Mesendoderm (in vitro differentiated cells): ENCODE measurements around the gene CST9.

Experiments
- DNase-seq: peaks from one replicate; pipeline ENCODE4 v3.0.0; 2013
- H2AK5ac ChIP-seq: 2 replicates; pipeline ENCODE4 v1.6.1; 2013; ENCODE audit warnings: low read length, inconsistent platforms
- H2BK120ac ChIP-seq: 2 replicates; pipeline ENCODE4 v1.6.1; 2013; ENCODE audit warnings: low read depth, mild to moderate bottlenecking, low read length, moderate library complexity, mixed read lengths
- H2BK15ac ChIP-seq: replicated peaks from 2 replicates; pipeline ENCODE4 v1.6.1; 2013; ENCODE audit warnings: low read depth, mild to moderate bottlenecking, moderate library complexity
- H2BK5ac ChIP-seq: 2 replicates; pipeline ENCODE4 v1.6.1; 2013; ENCODE audit warnings: low read length, inconsistent platforms
- H3K18ac ChIP-seq: 2 replicates; pipeline ENCODE4 v1.6.1; 2013; ENCODE audit warnings: mild to moderate bottlenecking, low read length, mixed read lengths
- H3K23ac ChIP-seq: one replicate; pipeline ENCODE4 v1.6.1; 2013; ENCODE audit warnings: low read length
- H3K27ac ChIP-seq: 2 replicates; pipeline ENCODE4 v1.5.1; 2013; ENCODE audit warnings: low read depth, mild to moderate bottlenecking, inconsistent platforms, low read length, moderate library complexity
- H3K27me3 ChIP-seq: 2 replicates; pipeline ENCODE4 v1.6.1; 2013; ENCODE audit warnings: low read length, control low read depth, mild to moderate bottlenecking, inconsistent platforms; ENCODE audit not compliant: insufficient read depth, poor library complexity
- H3K36me3 ChIP-seq: 2 replicates; pipeline ENCODE4 v1.6.1; 2013; ENCODE audit warnings: low read length, inconsistent platforms; ENCODE audit not compliant: control insufficient read depth, insufficient read depth
- H3K4ac ChIP-seq: one replicate; pipeline ENCODE4 v1.6.1; 2013; ENCODE audit warnings: low read depth, mild to moderate bottlenecking, low read length, moderate library complexity
- H3K4me1 ChIP-seq: 2 replicates; pipeline ENCODE4 v1.6.1; 2013; ENCODE audit warnings: low read depth, low read length, inconsistent platforms; ENCODE audit not compliant: control insufficient read depth
- H3K4me2 ChIP-seq: 2 replicates; pipeline ENCODE4 v1.6.1; 2013; ENCODE audit warnings: low read length
- H3K4me3 ChIP-seq: 2 replicates; pipeline ENCODE4 v1.5.1; 2013; ENCODE audit warnings: mild to moderate bottlenecking, low read length
- H3K56ac ChIP-seq: one replicate; pipeline ENCODE4 v1.6.1; 2013; ENCODE audit warnings: low read length
- H3K79me1 ChIP-seq: 2 replicates; pipeline ENCODE4 v1.6.1; 2013; ENCODE audit warnings: low read length, inconsistent platforms
- H3K79me2 ChIP-seq: 2 replicates; pipeline ENCODE4 v1.6.1; 2013; ENCODE audit warnings: mild to moderate bottlenecking, low read length; ENCODE audit not compliant: control insufficient read depth, insufficient read depth
- H3K9ac ChIP-seq: 2 replicates; pipeline ENCODE4 v1.6.1; 2013; ENCODE audit warnings: low read length, inconsistent platforms
- H4K5ac ChIP-seq: one replicate; pipeline ENCODE4 v1.6.1; 2013; ENCODE audit warnings: low read length
- H4K8ac ChIP-seq: one replicate; pipeline ENCODE4 v1.6.1; 2013; ENCODE audit warnings: low read depth, mild to moderate bottlenecking, control low read depth, low read length, moderate library complexity
- WGBS: extraction: QIAGEN DNeasy Blood & Tissue Kit; methylation state at CpG from one replicate; pipeline ENCODE4 v1.1.7; 2013; ENCODE audit warnings: low lambda C conversion rate, missing lambda C conversion rate; ENCODE audit not compliant: insufficient coverage; ENCODE audit errors: extremely low coverage; 5-methylcytosine and 5-hydroxymethylcytosine counted together

CST9 gene

GRCh38 chr20:23631226-23631822 is 25.6 kb upstream of the CST9 start:
- Histone ChIP-seq H3K79me2 (no peaks in the 10 kb centered on the region), H4K5ac (no peak overlapping the region), H3K23ac (no peak overlapping the region), H3K27ac (no peak overlapping the region), H4K8ac (no peak overlapping the region), H2BK15ac (no peak overlapping the region), H3K4me2 (no peak overlapping the region), H3K4me1 (peaks cover 2% of the 10 kb centered on the region), H3K9ac (no peak overlapping the region), H2BK5ac (no peak overlapping the region), H3K18ac (no peak overlapping the region), H3K36me3 (no peaks in the 10 kb centered on the region), H2AK5ac (no peak overlapping the region), H2BK120ac (no peak overlapping the region), H3K4ac (no peak overlapping the region), H3K4me3 (no peak overlapping the region), H3K27me3 (no peaks in the 10 kb centered on the region), H3K56ac (no peak overlapping the region), H3K79me1 (no peaks in the 10 kb centered on the region)
- no peak for DNase-seq
- no CpG with 5 or more reads among the region's 9 CpGs for WGBS

- H4K8ac ChIP-seq: no peak overlapping the region
- no peak overlapping the region for H3K4me2 ChIP-seq
- no peak overlapping the region for H3K18ac ChIP-seq
- H2BK5ac ChIP-seq: no peak overlapping the region
- H3K23ac ChIP-seq: no peak overlapping the region
- H3K4ac ChIP-seq: no peak overlapping the region
- no peak overlapping the region for H2BK120ac ChIP-seq
- H4K5ac ChIP-seq: no peak overlapping the region
- H3K4me1 ChIP-seq: peaks cover 2% of the 10 kb centered on the region
- H3K9ac ChIP-seq: no peak overlapping the region
- no peak overlapping the region for H3K4me3 ChIP-seq
- H2BK15ac ChIP-seq: no peak overlapping the region
- H3K56ac ChIP-seq: no peak overlapping the region
- H3K27ac ChIP-seq: no peak overlapping the region
- no peaks in the 10 kb centered on the region for H3K36me3 ChIP-seq
- no peak overlapping the region for H2AK5ac ChIP-seq
- no peaks in the 10 kb centered on the region for H3K27me3 ChIP-seq
- DNase-seq: no peak
- WGBS: no CpG with 5 or more reads among the region's 4 CpGs
- no peaks in the 10 kb centered on the region for H3K79me2 ChIP-seq
- H3K79me1 ChIP-seq: no peaks in the 10 kb centered on the region
Measured at GRCh38 chr20:23630392-23630849, 24.7 kb upstream of the CST9 start.

- Histone ChIP-seq H3K27ac (no peak overlapping the region), H3K36me3 (no peaks in the 10 kb centered on the region), H3K4me3 (no peak overlapping the region), H4K8ac (no peak overlapping the region), H3K4ac (no peak overlapping the region), H3K56ac (no peak overlapping the region), H4K5ac (no peak overlapping the region), H3K4me1 (peaks cover 2% of the 10 kb centered on the region), H2BK15ac (no peak overlapping the region), H2BK5ac (no peak overlapping the region), H3K27me3 (no peaks in the 10 kb centered on the region), H2AK5ac (no peak overlapping the region), H3K79me2 (no peaks in the 10 kb centered on the region), H3K4me2 (no peak overlapping the region), H3K23ac (no peak overlapping the region), H2BK120ac (no peak overlapping the region), H3K9ac (no peak overlapping the region), H3K79me1 (no peaks in the 10 kb centered on the region), H3K18ac (no peak overlapping the region)
- WGBS: no CpG with 5 or more reads among the region's 12 CpGs
- no peak for DNase-seq
Measured at GRCh38 chr20:23629542-23630391, 24.1 kb upstream of the CST9 start.

GRCh38 chr20:23629017-23629541 is 23.4 kb upstream of the CST9 start:
- WGBS: no CpG with 5 or more reads among the region's 7 CpGs
- Histone ChIP-seq H2BK15ac (no peak overlapping the region), H2BK120ac (no peak overlapping the region)

GRCh38 chr20:23628402-23629016 is 22.8 kb upstream of the CST9 start:
- Histone ChIP-seq H2BK5ac (no peak overlapping the region), H3K27me3 (no peaks in the 10 kb centered on the region), H4K5ac (no peak overlapping the region), H3K56ac (peak overlapping the region; percentile 65), H3K4me2 (no peak overlapping the region), H3K23ac (no peak overlapping the region), H3K9ac (no peak overlapping the region), H3K79me1 (no peaks in the 10 kb centered on the region), H2AK5ac (no peak overlapping the region), H3K18ac (no peak overlapping the region), H3K4me3 (no peak overlapping the region), H2BK120ac (no peak overlapping the region), H4K8ac (no peak overlapping the region), H3K79me2 (no peaks in the 10 kb centered on the region), H3K4ac (no peak overlapping the region), H3K4me1 (peaks cover 2% of the 10 kb centered on the region), H3K27ac (no peak overlapping the region), H3K36me3 (no peaks in the 10 kb centered on the region), H2BK15ac (no peak overlapping the region)
- no CpG with 5 or more reads among the region's 6 CpGs for WGBS
- no peak for DNase-seq

More at GRCh38 chr20:23629017-23629541, 23.4 kb upstream of the CST9 start:
- Histone ChIP-seq H3K9ac (no peak overlapping the region), H3K79me1 (no peaks in the 10 kb centered on the region), H3K36me3 (no peaks in the 10 kb centered on the region), H2AK5ac (no peak overlapping the region), H4K8ac (no peak overlapping the region), H2BK5ac (no peak overlapping the region), H3K23ac (no peak overlapping the region), H3K4me3 (no peak overlapping the region), H3K56ac (no peak overlapping the region), H3K27ac (no peak overlapping the region), H3K27me3 (no peaks in the 10 kb centered on the region), H3K4me1 (peaks cover 2% of the 10 kb centered on the region), H3K4me2 (no peak overlapping the region), H3K4ac (no peak overlapping the region), H3K79me2 (no peaks in the 10 kb centered on the region), H3K18ac (no peak overlapping the region), H4K5ac (no peak overlapping the region)
- peak; percentile 72 for DNase-seq
